Panc1 (cell line): Measurements from ENCODE around the gene ALDH1B1.

ENCODE experiments used
- CTCF ChIP-seq: fragments of 450-650 bp; IDR thresholded peaks from 2 replicates; pipeline ENCODE4 v1.5.1; 2017; ENCODE audit warnings: mild to moderate bottlenecking
- SIN3A ChIP-seq: IDR thresholded peaks from 2 replicates; pipeline ENCODE4 v1.6.1; 2012; ENCODE audit warnings: low read depth, mild to moderate bottlenecking, low read length, moderate library complexity, borderline replicate concordance; ENCODE audit not compliant: insufficient read depth

GRCh38 chr9:38380230-38380871 lies 12.2 kb upstream of the ALDH1B1 start:
- no peak for TF ChIP-seq SIN3A
- TF ChIP-seq CTCF: no peak
